Hepatic stellate cell (primary cell): Measurements from ENCODE around the gene MOXD1.

Experiments
- DNase-seq: peaks from one replicate; pipeline ENCODE4 v3.0.0; 2011; ENCODE audit warnings: low spot score

The MOXD1 gene

GRCh38 chr6:132400883-132401617 lies at the start of gene MOXD1:
TSS of gene MOXD1 (minus strand) at chr6:132401475. CDS start at chr6:132401426, 49 bp downstream.
- DNase-seq = peak; percentile 66

DNA sequence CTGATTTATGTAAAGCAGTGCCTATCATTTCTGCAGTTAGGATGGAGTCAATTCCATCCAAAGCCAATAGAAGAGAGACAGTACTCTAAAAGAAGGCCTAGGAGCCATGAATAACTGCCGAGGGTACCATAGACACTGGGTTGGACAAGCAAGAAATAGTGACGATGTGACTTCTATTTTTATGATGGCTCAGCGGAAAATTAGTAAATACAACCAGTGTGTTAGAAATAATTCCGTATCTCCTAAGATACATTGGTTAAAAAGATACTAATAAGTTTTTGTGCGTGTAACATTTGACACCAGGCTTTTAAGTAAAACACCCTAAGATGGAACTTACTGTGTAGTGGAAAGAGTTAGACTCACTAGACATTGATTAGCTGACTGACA lies 45.6 kb upstream of the MOXD1 start:
- no peak for DNase-seq

DNA sequence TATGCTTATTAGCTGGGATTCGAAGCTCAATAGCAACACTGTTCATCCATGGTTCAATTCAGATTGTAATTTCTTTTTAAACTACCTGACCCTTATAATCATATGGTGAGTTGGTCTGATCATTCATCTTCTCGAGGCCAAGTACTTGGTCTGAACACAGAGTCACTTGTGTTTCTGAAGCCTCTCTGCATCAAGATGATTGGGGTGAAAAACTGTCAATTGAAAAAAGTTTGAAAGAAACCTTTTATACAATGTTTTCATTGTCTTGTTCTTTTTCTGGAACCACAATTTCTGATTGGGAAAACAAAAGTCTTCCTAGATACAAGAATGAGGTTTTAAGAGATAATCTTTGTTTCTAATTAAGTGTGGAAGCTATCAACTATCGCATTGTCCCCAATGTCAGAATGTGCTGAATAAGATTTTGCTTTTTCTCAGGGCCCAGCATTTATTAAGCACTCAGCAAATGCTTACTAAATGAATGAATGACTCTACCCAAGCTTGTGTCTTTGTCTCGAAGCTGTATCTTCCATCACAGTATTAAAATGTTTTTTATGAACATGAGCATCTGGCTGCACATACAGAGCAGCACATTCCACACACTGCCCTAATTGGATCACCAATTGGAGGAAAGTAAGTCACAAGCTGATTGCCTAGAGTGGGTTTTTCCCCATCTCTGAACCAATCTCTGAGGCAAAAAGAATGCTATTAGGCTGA lies 45.0 kb upstream of the MOXD1 start:
- no peak for DNase-seq

- peak; percentile 37 for DNase-seq
Measured at GRCh38 chr6:132445201-132445951, 44.1 kb upstream of the MOXD1 start.

DNA sequence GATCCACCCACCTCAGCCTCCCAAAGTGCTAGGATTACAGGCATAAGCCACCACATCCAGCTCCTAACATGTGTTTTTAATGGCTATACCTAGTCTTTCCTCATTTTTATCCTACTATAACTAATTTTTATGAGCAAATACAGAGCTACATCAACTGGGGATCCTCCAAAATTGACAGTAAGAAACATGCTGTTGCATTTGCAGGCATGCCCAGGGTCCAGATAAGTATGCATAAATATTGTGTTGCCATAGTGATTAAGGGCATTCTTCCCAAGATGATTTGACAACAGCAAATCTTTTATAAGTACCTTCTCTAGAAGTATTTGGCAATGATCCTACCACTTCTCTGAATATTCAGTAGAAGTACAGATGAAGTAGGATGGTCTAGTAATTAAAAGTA lies 41.9 kb upstream of the MOXD1 start:
- no peak for DNase-seq

DNA sequence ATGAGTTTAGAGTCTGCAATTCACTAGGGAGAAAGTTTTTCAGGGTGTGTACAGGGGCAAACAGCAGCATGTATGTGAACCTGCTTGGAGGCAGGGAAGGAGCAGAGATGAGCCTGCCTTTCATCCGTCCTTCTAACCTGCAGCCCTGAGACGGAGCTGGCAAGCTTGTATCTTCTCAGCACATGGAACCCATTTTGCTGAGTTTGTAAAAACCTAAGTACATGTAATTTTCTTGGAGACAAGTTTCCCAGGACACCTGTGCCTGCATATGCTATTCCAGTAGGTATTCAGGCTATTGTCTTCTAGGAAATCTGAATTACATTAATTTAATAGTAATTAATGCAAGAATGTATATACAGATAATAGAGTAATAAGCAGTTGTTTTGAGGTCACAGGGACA lies 28.8 kb upstream of the MOXD1 start:
- no peak for DNase-seq

- no peak for DNase-seq
Measured at GRCh38 chr6:132425176-132425575, 23.9 kb upstream of the MOXD1 start.

DNA sequence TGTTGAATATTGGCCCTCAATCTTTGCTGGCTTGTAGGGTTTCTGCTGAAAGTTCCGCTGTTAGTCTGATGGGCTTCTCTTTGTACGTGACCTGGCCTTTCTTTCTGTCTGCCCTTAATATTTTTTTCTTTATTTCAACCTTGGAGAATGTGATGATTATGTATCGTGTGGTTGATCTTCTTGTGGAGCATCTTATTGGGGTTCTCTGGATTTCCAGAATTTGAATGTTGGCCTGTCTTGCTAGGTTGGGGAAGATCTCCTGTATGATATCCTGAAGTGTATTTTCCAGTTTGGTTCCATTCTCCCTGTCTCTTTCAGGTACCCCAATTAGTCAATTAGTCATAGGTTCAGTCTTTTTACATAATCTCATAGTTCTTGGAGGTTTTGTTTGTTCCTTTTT lies 22.6 kb upstream of the MOXD1 start:
- no peak for DNase-seq

DNA sequence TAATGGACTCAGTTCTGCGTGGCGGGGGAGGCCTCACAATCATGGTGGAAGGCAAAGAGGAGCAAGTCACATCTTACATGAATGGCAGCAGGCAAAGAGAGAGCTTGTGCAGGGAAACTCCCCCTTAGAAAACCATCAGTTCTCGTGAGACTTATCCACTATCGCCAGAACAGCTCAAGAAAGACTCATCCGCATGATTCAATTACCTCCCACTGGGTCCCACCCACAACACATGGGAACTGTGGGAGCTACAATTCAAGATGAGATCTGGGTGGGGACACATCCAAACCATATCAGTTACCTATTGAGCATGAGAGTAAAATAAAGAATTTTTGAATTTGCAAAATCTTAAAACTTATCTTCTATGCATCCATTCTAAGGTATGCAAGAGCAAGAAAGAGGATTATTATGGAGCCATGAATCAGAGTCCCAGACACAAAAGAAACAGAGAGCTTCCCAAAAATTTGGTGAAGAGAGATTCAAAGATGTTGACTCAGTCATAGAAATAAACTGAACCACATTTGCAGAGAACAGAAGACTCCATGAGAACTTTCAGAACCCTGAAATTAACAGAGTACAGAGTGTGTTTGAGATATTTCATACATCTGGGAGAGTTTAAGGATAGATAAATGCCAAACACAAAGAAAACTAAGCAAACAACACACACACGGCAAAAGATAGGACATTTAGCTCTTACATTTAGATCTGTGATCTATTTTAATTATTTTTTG lies 17.1 kb upstream of the MOXD1 start:
- no peak for DNase-seq

GRCh38 chr6:132414761-132415160 lies 13.5 kb upstream of the MOXD1 start:
- no peak for DNase-seq

DNA sequence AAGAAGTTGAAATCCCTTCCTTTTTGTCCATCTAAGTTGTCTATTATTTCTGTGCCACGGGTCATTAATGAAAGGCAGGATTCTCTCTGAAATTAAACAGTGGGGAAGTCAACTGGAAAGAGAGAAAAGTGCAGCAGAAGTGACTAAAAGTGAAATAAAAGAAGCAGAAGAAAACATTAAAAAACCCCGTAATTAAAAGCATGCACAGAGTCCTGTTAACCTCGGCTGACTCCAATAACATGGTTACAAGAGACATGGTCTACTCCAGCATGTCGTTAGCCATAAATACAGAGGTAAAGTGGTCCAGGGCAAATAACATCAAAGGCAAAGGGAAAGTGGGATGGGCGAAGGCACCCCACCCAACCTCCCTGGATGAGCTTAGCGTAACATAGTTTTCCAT lies 13.0 kb upstream of the MOXD1 start:
- no peak for DNase-seq

- no peak for DNase-seq
Measured at GRCh38 chr6:132413499-132413802, 12.2 kb upstream of the MOXD1 start.

DNA sequence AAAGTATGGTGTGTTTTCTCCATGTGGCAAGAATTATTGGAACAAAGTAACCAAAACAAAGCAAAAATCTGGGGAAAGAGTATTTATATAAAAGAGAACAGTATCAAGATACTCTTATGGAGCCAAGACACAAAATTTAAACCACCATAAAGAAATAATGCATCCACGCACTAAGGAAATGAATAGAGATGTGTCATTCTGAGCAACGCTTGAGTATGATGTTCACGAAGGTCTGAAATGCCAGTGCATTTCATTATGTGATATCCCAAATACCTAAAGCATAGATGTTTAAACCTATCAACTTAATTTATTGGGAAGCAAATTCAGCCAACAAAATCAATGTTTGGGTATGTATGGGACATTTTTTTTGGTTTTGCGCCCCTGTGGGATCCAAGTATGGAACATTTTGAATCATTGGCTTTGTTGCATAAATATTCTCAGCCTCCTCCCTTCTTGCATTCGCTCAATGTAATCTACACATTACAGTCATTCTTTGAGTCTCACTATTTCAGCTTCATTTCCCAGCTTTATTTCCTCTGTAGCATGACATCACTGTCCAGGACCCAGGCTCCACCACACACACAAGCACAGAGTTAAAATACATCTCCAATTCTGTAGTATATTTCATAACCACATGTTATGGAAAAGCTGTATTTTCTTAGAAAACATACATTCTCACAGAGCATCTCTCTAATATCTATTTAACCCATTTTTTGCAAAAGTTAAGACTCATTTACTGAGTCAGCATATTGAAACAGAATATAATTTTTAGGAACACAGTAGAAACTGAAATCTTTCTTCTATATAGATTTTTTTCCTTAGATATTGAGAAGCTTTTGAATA lies 11.6 kb upstream of the MOXD1 start:
- no peak for DNase-seq

GRCh38 chr6:132411296-132411695 lies 10.0 kb upstream of the MOXD1 start:
- DNase-seq = no peak

- DNase-seq = no peak
Measured at GRCh38 chr6:132410830-132411229, 9.6 kb upstream of the MOXD1 start.

DNA sequence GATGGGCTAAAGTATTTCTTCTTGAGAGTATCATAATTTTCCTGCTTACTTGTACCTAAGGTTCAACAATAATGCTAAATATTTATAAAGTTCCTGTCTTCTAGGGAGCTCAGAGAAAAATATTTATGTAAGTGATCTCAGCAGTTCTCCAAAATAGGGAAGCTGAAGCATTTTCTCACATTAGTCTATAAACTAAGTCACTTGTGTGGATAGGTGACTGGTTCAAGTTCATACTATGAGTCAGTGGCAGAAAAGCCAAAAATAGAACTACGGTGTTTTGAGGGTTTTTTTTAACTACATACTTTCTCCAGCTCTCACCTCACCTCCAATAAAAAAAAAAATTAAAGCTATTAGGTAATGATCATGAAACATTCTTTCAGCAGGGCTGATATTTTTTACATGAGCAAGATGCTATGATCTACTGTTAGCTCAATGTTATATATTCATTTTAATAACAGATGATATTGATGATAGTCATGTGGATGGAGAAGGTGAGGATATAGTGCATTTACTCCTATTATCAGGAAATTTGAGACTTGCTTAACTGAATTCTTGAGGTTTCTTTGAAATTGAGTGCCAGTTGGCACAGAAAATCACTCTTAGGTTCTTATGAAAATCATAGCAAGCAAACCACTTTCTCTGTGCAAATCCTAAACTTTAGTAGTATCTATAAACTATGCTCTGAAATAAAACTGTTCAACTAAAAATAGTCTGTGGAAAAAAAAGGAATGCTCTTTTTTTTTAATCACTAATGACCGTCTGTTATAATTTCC lies 4.1 kb upstream of the MOXD1 start:
- DNase-seq = no peak

DNA sequence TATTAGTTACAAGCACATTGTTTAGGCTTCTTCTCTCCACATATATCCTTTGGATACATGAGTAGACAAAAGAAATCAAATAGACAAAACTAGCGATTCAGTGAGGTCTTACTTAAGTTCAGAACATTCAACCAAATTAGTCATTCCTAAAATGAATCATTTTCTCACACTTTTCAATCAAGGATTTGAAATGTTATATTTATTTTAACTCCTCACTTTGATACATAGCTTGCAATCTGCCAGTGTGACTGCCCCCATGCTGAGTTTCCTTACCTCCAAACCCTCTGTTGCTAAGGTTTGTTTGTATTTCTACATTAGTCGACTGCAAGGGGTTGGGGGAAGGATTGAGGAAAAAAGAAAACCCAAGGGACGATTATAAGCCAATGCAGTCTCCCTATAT lies 3.5 kb upstream of the MOXD1 start:
- DNase-seq = no peak

- no peak for DNase-seq
Measured at GRCh38 chr6:132404330-132404729, 3.1 kb upstream of the MOXD1 start.

DNA sequence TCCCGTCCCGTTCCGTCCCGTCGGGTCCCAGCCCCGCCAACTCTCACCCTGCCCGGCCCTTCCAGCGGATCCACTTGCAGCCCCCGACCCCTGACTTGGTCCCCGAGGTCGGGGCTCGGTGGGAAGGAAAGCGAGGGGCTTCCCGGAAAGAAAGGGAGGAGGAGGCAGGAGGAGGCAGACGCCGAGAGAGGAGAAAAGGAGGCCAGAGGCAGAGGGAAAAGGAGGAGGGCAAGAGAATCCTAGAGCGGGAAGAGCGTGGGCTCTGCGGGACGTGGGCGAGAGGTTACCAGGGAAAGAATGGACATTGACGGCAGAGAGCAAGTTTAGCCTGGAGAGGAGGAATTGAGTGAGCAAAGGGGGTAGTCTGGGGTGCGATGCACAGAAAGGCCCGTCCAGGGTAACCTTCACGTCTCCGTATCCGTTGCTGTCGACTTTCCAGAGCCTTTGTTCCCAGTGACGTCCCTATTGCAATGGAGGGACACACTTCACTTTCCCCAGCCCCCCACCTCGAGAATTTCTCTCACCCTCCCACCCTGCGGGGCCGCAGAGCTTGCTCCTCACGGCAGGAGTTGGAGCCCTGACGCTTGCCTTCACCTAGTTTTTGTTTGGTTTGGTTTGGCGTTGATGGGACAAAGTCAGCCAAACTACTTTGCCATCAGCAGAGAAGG lies 477 bp upstream of the MOXD1 start:
- no peak for DNase-seq

DNA sequence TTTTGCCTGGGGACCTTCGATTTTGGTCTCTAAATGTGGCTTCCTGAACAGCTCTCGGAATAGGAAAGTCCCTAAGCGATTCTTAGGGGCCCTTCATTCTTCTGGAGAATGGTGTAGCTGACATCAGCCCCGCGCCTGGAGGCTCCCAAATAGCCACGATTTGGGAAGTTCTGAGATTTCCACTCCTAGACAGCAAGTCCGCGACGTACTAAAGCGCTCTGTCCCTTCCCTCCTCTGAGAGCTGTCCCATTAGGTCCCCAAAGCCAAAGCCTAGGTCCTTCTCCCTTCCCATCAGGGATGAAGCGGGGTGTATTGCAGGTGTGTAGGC lies 756 bp downstream of the MOXD1 start:
- no peak for DNase-seq
